Left cardiac atrium (tissue), 4 donors: ENCODE results near the gene FOXN1. TPM values are rescaled to one million over a fixed set of nuclear protein-coding genes. Genes with fewer than 3 reads are reported as not detected.
A peak's percentile ranks its signal among the peaks of the same experiment; 100 is the strongest.
"Not testable (repeated sequence)": the region's sequence is repeated elsewhere in the genome, so short reads cannot be mapped to it uniquely, and the experiment has no call there.

Source experiments
- ATAC-seq, 2 donors: fragments of 200-7000 bp; cut with Tn5 transposase; one replicate each; pipeline ENCODE4 v1.9.1; 2020; ENCODE audit warnings: mild to moderate bottlenecking in 2 of 2, moderate library complexity in 2 of 2
- DNase-seq: peaks from one replicate; pipeline ENCODE4 v3.0.0-alpha.2; 2020
- intact Hi-C, 2 donors: fragments of 100-400 bp; cut with DNase I; formaldehyde crosslinking; loops; one replicate each; pipeline versions ENCODE4 v1.14.1 to v1.15.1; 2022 to 2023
- total RNA-seq, 2 donors: library from RNA; stranded (reverse); fragmentation: NEBNext Ultra II Directional; extraction: Animal tissue kit (Norgen Biotek cat#: 25700); gene quantifications; one replicate each; pipeline ENCODE4 v1.2.1, GENCODE V29; 2021
- donor health status: DM: no; HTN: yes; CAD: no.
- donor health status: DM: no; HTN: yes; CAD: no; lungs with severe emphysema.
- donor health status: DM: yes; HTN: yes; CAD: no.
- donor health status: Dilated cardiomyopathy.

The FOXN1 gene
- total RNA-seq, 2 donors from 2014 or later: not detected

GRCh38 chr17:28553000-28553505 is 46.9 kb downstream of the FOXN1 start:
- no peak for ATAC-seq
- intact Hi-C loops: loop anchor here in 1 of 2 donors (5.0 kb wide), 1 partner anchor 59 kb away; the partner anchor contains the start of gene RSKR
- DNase-seq: no peak

GRCh38 chr17:28554565-28554964 is 48.4 kb downstream of the FOXN1 start:
- no peak for DNase-seq
- ATAC-seq: no peak
- intact Hi-C loops: loop anchor here in 1 of 2 donors (5.0 kb wide), 1 partner anchor 58 kb away; the partner anchor contains the start of gene RSKR

- intact Hi-C loops: no loop called here
Measured at GRCh38 chr17:28555022-28555421, 48.9 kb downstream of the FOXN1 start.

GRCh38 chr17:28563475-28563874 is 57.3 kb downstream of the FOXN1 start:
- ATAC-seq (peak; percentile 43 to 50), DNase-seq (no peak)
- intact Hi-C loops: no loop called here

More at GRCh38 chr17:28555022-28555421, 48.9 kb downstream of the FOXN1 start:
- ATAC-seq (no peak), DNase-seq (no peak)

- intact Hi-C loops: no loop called here
- DNase-seq: no peak
- ATAC-seq: no peak
Measured at GRCh38 chr17:28567604-28568003, 61.5 kb downstream of the FOXN1 start.

GRCh38 chr17:28569446-28569845 is 63.3 kb downstream of the FOXN1 start:
- intact Hi-C loops: no loop called here
- no peak for DNase-seq
- ATAC-seq: no peak

GRCh38 chr17:28570716-28571360 is 64.7 kb downstream of the FOXN1 start:
- peak; percentile 46 for DNase-seq
- intact Hi-C loops: no loop called here
- peak; percentile 6 to 19 for ATAC-seq

GRCh38 chr17:28571361-28572122 is 65.4 kb downstream of the FOXN1 start, which contains the start of gene PIGS:
TSS of gene PIGS (minus strand) at chr17:28571524. CDS start at chr17:28571496, 28 bp downstream.
- DNase-seq (peak; percentile 97), ATAC-seq (peak; percentile 95 to 96)
- intact Hi-C loops: no loop called here

GRCh38 chr17:28572259-28573039 is 66.3 kb downstream of the FOXN1 start:
- DNase-seq (no peak), ATAC-seq (no peak)
- intact Hi-C loops: no loop called here

- no peak for ATAC-seq
- intact Hi-C loops: no loop called here
- DNase-seq: no peak
Measured at GRCh38 chr17:28573040-28573380, 66.9 kb downstream of the FOXN1 start.

- intact Hi-C loops: no loop called here
- no peak for DNase-seq
Measured at GRCh38 chr17:28573521-28573920, 67.4 kb downstream of the FOXN1 start.

GRCh38 chr17:28573966-28574480 is 67.9 kb downstream of the FOXN1 start:
- intact Hi-C loops: no loop called here
- DNase-seq: no peak
- ATAC-seq: no peak

More at GRCh38 chr17:28573521-28573920, 67.4 kb downstream of the FOXN1 start:
- ATAC-seq: no peak

GRCh38 chr17:28574526-28574925 is 68.4 kb downstream of the FOXN1 start:
- ATAC-seq (no peak), DNase-seq (no peak)
- intact Hi-C loops: no loop called here

- intact Hi-C loops: no loop called here
- DNase-seq: peak; percentile 73
- peak; percentile 58 to 64 for ATAC-seq
Measured at GRCh38 chr17:28575126-28575795, 69.1 kb downstream of the FOXN1 start.

- intact Hi-C loops, ATAC-seq, DNase-seq: not testable (repeated sequence)
Measured at GRCh38 chr17:28576016-28576415, 69.9 kb downstream of the FOXN1 start.

- ATAC-seq: peak; percentile 94
- intact Hi-C loops: no loop called here
- DNase-seq: peak; percentile 98
Measured at GRCh38 chr17:28576758-28577465, 70.8 kb downstream of the FOXN1 start, which contains the start of gene ALDOC. TSS of gene ALDOC (minus strand) at chr17:28576895. CDS start at chr17:28575532, 1,363 bp downstream.

- intact Hi-C loops: no loop called here
- DNase-seq: no peak
- no peak for ATAC-seq
Measured at GRCh38 chr17:28577466-28577824, 71.3 kb downstream of the FOXN1 start.
